Stimulated activated CD4-positive, alpha-beta T cell treated with anti-CD3 and anti-CD28 coated beads, Interleukin-4, amount 100 ng/mL, for 1 hour (primary cell): ENCODE results near the gene USP31.
A peak's percentile ranks its signal among the peaks of the same experiment; 100 is the strongest.

Source experiments
- DNase-seq: peaks from one replicate; pipeline ENCODE4 v3.0.0-alpha.2; 2020

USP31 gene

DNA sequence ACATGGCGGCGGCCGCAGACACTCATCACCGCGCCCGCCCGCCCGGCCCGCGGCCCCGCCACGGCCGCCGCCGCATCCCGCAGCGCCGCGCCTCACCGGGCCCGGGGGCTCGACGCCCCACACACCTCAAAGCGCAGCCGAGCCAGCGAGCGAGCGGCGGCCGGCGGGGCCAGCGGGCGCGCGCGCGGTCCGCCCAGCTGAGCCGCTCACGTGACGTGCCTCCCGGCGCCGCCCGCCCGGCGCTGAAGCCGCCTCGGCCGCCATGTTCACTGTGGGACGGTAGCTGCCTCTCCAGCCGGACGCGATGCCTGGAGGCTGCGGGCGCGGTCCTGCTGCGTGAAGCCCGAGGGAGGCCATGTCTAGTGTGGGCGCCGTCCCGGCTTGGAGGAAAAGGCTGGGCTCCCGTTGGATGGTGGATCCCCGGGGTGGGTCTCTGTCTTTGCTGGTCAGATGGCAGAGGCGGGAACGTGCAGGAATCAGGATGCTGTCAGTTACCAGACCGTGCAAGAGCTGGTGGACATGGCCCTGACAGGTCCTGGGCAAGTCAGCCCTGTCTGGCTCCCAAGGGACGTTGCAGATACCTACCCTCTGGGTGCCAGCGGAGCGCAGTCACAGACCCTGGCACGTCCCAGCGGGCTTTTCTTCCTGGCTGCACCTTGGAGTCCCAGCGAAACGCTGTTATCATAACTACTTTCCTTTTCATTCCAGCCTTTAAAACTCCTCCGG, at the start of gene USP31:
Gene USP31 (minus strand): TSS at position 186 of the 726 bp plus-strand sequence. CDS start 182 bp downstream, at position 4.
- peak; percentile 90 for DNase-seq

- no peak for DNase-seq
These were observed 47.3 kb upstream of the USP31 start for GRCh38 chr16:23196539-23196938.

GRCh38 chr16:23195366-23195978, 46.2 kb upstream of the USP31 start:
- no peak for DNase-seq

- no peak for DNase-seq
These were observed 45.4 kb upstream of the USP31 start for GRCh38 chr16:23194497-23195221.

GRCh38 chr16:23188911-23189310, 39.7 kb upstream of the USP31 start:
- no peak for DNase-seq

DNA sequence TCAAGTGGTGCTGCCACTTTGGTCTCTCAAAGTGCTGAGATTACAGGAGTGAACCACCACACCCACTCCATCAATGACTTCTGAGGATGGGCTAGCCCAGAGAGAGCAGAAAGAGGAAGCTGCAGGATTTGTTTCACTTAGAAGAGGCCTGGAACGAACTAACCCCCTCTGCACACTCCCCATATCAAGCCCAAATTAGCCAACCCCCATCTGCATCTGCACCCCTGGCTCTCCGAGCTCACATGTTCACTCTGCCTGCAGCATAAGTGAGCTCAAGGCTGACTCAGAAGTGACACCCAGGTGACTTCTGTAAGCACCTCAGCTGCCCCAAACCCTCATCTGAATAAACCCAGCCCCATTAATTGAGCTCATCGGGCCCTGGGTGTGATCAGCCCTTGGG, 38.1 kb upstream of the USP31 start:
- DNase-seq = no peak

- DNase-seq = no peak
These were observed 36.9 kb upstream of the USP31 start for GRCh38 chr16:23186171-23186570.

GRCh38 chr16:23185656-23186055, 36.4 kb upstream of the USP31 start:
- DNase-seq = no peak

DNA sequence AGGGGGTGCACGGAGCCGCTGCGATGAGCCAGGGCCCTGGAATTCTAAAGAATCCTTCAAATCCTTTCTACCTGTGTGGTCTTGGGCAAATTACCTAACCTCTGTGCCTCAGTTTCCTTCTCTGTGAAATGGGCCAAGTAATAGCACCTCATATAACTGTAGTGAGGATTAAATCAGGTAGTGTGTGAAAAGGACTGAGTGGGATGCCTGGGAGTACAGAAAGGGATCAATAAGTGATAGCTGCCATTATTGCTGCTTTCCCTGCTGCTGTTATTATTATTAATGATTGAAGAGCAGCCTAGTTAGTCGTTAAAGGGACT, 34.3 kb upstream of the USP31 start:
- no peak for DNase-seq

GRCh38 chr16:23182679-23183542, 33.7 kb upstream of the USP31 start, which contains the start of gene SCNN1G:
SCNN1G (plus strand) TSS chr16:23182745; CDS start chr16:23186272, 3,527 bp downstream.
- DNase-seq = no peak

GRCh38 chr16:23182206-23182678, 33.0 kb upstream of the USP31 start:
- DNase-seq = peak; percentile 71

DNA sequence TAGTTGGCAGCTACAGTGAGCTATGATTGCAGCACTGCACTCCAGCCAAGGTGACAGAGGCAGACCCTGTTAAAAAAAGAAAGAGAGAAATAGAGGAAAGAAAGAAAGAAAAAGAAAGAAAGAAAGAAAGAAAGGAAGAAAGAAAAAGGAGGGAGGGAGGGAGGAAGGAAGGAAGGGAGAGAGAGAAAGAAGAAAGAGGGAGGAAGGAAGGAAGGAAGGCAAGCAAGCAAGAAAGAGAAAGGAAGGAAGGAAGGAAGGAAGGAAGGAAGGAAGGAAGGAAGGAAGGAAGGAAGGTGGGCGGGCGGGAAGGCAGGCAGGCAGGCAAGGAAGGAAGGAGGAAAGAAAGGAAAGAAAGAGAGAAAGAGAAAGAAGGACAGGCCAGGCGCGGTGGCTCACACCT, 32.3 kb upstream of the USP31 start:
- no peak for DNase-seq

DNA sequence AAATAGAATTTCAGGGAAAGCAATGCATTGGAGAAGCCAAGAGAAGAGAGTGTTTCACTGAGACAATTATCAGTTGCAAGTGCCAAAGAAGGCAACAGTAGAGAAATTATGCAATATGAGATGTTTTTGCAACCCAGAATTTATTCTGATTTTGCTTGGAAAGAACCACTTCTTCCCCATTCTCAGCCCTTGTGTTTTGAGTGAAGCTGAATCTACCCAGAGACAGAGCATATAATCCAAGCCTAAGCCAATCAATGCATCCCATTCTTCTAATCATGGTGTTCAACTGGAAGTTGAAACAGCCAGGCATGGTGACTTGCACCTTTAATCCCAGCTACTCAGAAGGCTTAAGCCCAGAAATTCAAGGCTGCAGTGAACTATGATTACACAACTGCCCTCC, 26.4 kb upstream of the USP31 start:
- no peak for DNase-seq

GRCh38 chr16:23174622-23175021, 25.4 kb upstream of the USP31 start:
- DNase-seq = no peak

DNA sequence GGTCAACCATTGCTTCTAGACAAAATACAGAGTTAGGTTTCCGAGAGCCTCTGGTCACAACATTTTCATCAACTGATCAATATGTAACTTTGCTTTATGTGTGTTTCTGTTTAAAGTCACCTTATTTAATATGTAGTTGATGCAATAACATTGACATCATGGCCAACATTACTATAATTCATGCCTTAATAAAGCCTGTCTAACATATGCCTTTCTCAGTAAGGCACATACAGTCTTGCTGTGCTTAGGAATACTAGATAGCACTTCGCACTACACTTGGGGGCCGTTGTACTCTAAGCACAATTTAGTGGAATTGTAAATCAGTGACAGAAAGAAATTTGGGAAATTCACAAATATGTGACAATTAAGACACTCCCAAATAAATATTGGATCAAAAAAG, 23.7 kb upstream of the USP31 start:
- DNase-seq = no peak

- no peak for DNase-seq
These were observed 23.3 kb upstream of the USP31 start for GRCh38 chr16:23172583-23172982.

GRCh38 chr16:23164736-23165135, 15.5 kb upstream of the USP31 start:
- DNase-seq = no peak

DNA sequence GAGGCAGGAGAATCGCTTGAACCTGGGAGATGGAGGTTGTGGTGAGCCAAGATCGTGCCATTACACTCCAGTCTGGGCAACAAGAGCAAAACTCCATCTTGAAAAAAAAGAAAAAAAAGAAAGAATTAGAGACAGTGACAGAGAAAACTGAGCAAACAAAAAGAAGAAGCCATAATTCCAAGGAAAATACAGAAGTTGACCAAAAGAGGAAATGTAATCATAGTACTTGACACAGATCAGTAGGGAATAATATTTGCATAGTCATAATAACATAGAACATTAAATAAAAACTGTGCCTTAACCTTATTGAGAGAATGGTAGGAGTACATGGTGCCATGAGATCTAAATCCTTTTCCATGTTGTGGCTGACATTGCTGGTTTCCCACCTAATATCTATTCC, 14.7 kb upstream of the USP31 start:
- no peak for DNase-seq

- DNase-seq = no peak
These were observed 11.3 kb upstream of the USP31 start for GRCh38 chr16:23160574-23160973.

- no peak for DNase-seq
These were observed 10.8 kb upstream of the USP31 start for GRCh38 chr16:23160082-23160481.

- no peak for DNase-seq
These were observed 8.9 kb upstream of the USP31 start for GRCh38 chr16:23158114-23158513.

DNA sequence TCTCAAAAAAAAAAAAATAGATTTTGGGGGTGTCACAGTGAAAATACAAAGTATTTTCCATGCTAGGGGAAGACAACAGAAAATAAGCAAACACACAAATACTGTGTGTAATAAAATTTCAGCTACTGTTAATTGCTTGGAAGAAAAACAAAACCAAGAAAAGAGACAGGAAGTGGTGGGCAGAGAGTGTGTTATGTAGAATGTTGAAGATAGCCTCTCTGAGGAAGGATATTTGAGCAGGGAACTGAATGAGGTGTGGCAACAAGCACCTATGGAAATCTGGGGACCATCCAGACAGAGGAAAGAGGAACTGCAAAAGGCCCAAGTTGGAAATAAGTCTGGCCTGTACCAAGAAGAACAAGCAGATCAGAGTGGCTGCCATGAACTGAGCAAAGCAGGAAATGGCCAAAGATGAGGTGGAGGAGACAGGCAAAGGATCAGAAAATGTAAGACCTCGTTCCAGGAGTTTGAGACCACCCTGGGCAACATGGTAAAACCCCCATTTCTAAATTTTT, 7.8 kb upstream of the USP31 start:
- DNase-seq = no peak

- DNase-seq = no peak
These were observed 6.9 kb upstream of the USP31 start for GRCh38 chr16:23156110-23156509.
